Ureter (tissue), 1 donor: ENCODE results near the gene ATE1. TPM values are rescaled to one million over a fixed set of nuclear protein-coding genes. Genes with fewer than 3 reads are reported as not detected.
"Not testable (repeated sequence)": the region's sequence is repeated elsewhere in the genome, so short reads cannot be mapped to it uniquely, and the experiment has no call there.

Source experiments
- DNase-seq: peaks from one replicate; pipeline ENCODE4 v3.0.0-alpha.2; 2020; ENCODE audit warnings: low spot score
- total RNA-seq: library from RNA; stranded (reverse); gene quantifications from one replicate; pipeline ENCODE4 v1.2.4, GENCODE V29; 2023
- donor health status: DM: yes; HTN: yes; CAD: no.

Gene ATE1
- total RNA-seq, 1 donor from 2014 or later, result 36.0 TPM

- no peak for DNase-seq
Measured at GRCh38 chr10:121832647-121833046, 95.2 kb downstream of the ATE1 start.

GRCh38 chr10:121831777-121832176 lies 96.1 kb downstream of the ATE1 start:
- DNase-seq, result no peak

GRCh38 chr10:121831237-121831636 lies 96.6 kb downstream of the ATE1 start:
- DNase-seq, result no peak

- no peak for DNase-seq
Measured at GRCh38 chr10:121830101-121830500, 97.7 kb downstream of the ATE1 start.

- no peak for DNase-seq
Measured at GRCh38 chr10:121828045-121828444, 99.8 kb downstream of the ATE1 start.

- not testable (repeated sequence) for DNase-seq
Measured at GRCh38 chr10:121826773-121827172, 101.1 kb downstream of the ATE1 start.

GRCh38 chr10:121823993-121824463 lies 103.8 kb downstream of the ATE1 start:
- no peak for DNase-seq

GRCh38 chr10:121822724-121823123 lies 105.1 kb downstream of the ATE1 start:
- no peak for DNase-seq

- DNase-seq, result no peak
Measured at GRCh38 chr10:121822180-121822579, 105.7 kb downstream of the ATE1 start.

GRCh38 chr10:121819049-121819448 lies 108.8 kb downstream of the ATE1 start:
- no peak for DNase-seq

- no peak for DNase-seq
Measured at GRCh38 chr10:121818599-121818998, 109.2 kb downstream of the ATE1 start.

GRCh38 chr10:121816197-121816596 lies 111.6 kb downstream of the ATE1 start:
- DNase-seq, result no peak

GRCh38 chr10:121813857-121814256 lies 114.0 kb downstream of the ATE1 start:
- no peak for DNase-seq

- DNase-seq, result no peak
Measured at GRCh38 chr10:121813211-121813815, 114.5 kb downstream of the ATE1 start.

- DNase-seq, result no peak
Measured at GRCh38 chr10:121812031-121812430, 115.8 kb downstream of the ATE1 start.

- DNase-seq, result no peak
Measured at GRCh38 chr10:121811386-121811785, 116.4 kb downstream of the ATE1 start.

- DNase-seq, result no peak
Measured at GRCh38 chr10:121808835-121809234, 119.0 kb downstream of the ATE1 start.

GRCh38 chr10:121804460-121804859 lies 123.4 kb downstream of the ATE1 start:
- DNase-seq, result no peak

- no peak for DNase-seq
Measured at GRCh38 chr10:121803611-121804010, 124.2 kb downstream of the ATE1 start.

GRCh38 chr10:121800831-121801230 lies 127.0 kb downstream of the ATE1 start:
- no peak for DNase-seq

GRCh38 chr10:121800146-121800545 lies 127.7 kb downstream of the ATE1 start:
- DNase-seq, result no peak

GRCh38 chr10:121797490-121797889 lies 130.3 kb downstream of the ATE1 start:
- no peak for DNase-seq

GRCh38 chr10:121796342-121796741 lies 131.5 kb downstream of the ATE1 start:
- DNase-seq, result no peak

- DNase-seq, result no peak
Measured at GRCh38 chr10:121792198-121792597, 135.6 kb downstream of the ATE1 start.
